GM19463 (cell line): ENCODE results near the gene CLCN3.
"Not testable (repeated sequence)": the region's sequence is repeated elsewhere in the genome, so short reads cannot be mapped to it uniquely, and the experiment has no call there.

Experiments
- ATAC-seq: cut with Tn5 transposase; IDR thresholded peaks from one replicate; pipeline ENCODE4 v1.9.1; 2021; ENCODE audit warnings: mild to moderate bottlenecking, moderate library complexity; ENCODE audit not compliant: unreplicated experiment

Gene CLCN3

DNA sequence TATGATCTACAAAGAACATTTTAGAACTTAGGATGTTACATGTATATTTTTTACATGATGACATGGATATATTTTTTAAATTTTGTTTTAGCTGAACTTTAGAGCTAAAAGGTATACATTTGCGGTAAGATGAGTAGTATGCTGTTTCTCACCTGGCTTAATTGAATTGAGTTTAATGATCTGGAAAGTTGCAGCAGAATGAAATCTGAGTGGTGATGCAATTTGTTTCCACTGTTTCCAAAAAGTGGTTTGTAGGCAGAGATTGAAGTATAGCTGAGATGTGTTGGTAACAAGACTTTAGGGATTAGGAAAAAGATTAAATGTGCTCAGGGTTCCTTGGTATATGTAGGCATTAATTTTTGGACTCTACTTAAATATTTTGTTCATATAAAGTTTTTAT, 69.3 kb downstream of the CLCN3 start:
- no peak for ATAC-seq

DNA sequence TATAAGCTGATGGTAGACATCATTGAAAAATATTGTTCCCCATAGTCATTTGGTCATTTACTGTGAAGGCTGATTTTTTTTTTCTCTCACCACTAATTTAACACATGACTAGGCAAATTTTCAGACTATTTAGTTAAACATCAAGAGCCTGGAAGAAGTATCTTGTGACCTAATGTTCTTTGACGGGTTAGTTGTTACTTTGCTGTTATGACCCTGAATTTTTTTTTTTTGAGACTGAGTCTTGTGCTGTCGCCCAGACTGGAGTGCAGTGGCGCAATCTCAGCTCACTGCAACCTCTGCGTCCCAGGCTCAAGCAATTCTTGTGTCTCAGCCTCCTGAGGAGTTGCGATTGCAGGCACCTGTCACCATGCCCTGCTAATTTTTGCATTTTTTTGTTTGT, 70.4 kb downstream of the CLCN3 start:
- ATAC-seq: no peak

DNA sequence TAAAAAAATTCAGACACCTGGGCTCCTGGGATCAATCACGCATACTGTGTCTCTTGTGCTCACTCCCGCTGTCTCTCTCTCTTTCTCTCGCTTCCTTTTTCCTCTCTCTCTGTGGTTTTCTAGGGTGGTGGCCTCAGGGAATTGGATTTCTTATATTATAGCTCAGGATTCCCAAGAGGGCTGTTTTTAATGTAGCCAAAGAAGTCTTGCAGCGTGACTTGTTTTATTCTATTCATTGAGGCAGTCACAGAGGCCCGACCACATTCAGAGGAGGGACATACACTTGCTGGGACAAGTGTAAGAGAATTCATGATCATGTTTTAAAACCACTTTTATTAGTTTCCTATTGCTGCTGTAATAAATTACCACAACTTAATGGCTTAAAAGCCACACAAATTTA, 78.0 kb downstream of the CLCN3 start:
- no peak for ATAC-seq

DNA sequence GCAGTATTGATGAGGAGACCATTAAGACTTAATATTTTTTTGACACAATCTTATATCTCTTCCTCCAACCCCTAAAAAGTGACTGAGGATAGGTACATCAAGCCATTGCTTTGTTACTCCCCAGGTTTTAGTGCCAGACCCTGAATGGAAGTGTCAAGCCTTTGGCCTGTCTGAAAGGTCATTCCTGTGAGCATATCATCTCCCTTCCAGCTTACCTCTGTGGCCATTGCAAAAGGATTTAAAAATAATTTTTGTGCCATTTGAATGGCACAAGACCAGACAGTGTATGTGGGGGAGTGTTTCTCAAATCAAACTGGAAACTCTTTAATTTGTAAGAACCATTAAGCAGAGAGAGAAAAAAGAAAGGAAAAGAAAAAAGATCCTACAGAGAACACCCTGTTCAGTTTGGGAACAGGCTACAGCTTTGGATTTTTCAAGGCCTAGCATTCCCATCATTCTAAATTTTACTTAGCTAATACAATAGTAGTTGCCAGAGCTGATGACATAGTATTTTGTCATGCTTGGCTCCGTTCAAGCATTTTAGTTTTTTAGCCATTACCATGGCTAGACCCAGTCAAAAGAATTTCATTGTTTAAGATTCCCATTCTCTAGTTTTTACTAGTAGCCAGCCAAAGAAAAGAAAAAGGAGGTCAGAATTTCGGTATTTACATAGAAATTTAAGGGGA, 87.7 kb downstream of the CLCN3 start:
- no peak for ATAC-seq

DNA sequence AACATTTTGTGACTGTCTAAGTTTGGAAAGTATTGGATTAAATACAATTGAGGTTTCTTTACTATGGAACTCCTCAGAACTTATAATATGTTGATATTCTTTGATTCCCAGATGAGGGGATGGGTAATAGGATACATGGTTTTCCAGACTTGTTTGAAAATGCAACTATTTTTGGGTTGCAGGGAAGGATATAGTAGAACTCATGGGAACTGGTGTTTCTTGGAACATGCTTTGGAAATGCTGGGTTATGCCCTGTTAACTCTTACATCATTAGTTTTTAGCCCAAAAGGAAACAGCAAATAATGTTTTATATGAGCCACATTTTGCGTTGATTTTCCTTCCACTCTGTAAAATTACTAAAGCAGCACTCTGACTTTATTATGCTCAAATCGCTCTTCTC, 95.4 kb downstream of the CLCN3 start:
- ATAC-seq: no peak

DNA sequence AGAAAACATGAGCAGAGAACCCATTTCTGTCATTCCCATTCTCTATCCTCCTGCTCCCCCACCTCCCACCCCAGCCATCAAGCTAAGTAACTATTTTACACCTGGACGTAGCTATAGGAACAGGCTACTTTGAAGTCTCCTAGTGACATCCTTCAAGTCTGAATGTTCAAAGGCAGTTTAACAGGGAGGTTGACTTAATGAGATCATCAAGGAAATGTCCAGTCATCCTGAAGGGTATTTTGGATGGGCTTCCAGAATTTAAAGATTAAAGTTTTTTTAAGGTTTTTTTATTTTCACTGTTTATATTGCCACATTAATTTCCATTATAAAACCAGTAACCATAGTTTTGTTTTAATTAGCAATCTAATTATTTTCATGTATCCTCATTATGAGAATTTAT, 96.3 kb downstream of the CLCN3 start:
- no peak for ATAC-seq

DNA sequence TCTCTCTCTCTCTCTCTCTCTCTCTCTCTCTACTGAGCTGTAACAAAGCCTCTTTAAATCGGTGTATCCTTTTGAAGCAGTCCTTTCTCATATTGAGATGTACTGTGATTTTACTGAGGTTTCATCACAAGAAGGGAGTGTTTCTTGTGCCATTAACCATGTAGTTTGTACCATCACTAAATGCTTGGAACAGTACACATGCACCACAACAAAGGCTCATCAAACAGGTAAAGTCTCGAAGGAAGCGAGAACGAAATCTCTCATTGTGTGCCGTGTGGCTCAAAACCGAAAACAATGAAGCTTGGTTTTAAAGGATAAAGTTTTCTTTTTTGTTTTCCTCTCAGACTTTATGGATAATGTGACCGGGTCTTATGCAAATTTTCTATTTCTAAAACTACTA, 100.2 kb downstream of the CLCN3 start:
- no peak for ATAC-seq

DNA sequence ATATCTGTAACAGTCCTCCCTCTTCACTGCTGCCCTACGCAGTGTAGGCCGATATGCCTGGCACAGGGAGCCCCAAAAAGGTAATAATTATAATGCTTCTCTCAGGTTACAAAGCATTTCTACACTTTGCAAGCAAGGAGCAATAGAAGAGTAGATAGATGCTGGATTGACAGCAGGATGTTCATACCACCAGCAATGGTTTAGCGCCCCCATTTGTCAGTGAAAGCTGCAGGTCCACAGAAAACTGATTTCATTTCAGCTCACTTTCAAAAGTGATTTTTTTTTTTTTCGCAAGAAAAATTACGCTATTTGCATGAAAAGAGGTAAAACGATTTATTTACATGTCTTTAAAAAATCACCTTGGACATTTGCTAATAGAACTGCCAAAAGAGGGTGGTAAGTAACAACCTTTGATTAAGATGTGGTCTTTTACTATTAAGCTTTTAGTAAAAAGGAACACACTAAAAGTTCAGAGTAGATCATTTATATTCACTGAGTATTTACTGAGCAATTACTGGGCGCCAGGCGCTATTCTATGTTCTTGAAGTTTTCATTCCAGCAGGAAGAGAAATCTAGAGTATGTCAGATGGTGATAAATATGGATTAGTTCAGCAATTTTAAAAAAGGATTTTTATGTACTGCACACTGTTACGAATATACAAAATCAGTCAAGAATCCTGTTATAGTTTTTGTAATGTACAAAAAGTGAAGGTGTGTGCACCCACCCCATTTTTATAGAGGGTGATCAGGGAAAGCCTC, 103.0 kb downstream of the CLCN3 start:
- ATAC-seq: no peak

DNA sequence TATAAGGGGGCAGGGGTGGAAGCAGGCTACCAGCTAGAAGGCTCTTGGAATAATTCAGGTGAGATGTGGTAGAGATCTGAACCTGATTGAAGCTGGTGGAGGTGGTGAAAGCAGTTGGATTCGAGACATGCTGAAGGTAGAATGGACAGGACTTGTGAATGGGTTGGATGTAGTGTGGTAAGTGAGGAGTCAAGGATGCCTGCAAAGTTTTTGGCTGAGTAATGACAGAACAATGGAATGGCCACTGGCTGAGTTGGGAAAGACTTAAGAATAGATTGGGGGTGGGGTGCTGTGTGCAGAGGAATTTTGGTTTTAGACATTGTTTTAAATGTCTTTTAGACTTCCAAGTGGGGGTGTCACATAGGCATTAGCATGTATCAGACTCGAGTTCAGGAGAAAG, 103.9 kb downstream of the CLCN3 start:
- ATAC-seq: no peak

DNA sequence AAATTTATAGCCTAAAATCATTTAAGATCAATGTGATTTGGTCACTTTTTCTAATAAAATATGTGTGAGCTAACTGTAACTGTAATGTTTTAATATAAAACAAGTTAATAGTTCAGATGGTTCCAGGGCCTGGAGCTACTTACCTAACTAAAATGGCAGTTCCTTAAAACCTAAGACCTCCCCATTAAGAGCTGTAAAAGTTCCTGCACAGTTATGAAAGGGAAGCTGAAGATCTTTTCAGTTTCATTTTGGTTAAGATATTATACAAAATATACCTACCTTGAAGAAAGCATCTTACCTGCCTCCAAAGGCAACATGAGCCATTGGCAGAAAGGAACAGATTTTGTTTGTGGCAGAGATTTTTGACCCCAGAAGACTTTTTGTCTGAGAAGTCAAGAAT, 107.2 kb downstream of the CLCN3 start:
- ATAC-seq: no peak

DNA sequence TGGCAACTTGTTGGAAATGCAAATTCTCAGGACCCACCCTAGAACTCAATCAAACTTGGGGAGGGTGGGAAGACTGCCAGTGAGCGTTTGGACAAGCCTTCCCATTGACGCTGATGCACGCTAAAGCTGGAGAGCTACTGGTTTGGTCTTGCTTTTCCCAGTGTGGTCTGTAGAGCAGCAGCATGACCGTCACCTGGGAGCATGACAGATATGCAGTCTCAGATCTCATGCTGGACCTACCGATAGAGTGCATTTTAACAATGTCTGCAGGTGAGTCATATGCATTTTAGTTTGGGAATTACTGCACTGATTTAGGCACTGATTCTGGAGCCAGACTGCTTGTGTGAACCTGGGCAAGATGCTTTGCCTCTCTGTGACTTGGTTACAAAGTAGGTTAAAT, 110.2 kb downstream of the CLCN3 start:
- ATAC-seq: no peak

DNA sequence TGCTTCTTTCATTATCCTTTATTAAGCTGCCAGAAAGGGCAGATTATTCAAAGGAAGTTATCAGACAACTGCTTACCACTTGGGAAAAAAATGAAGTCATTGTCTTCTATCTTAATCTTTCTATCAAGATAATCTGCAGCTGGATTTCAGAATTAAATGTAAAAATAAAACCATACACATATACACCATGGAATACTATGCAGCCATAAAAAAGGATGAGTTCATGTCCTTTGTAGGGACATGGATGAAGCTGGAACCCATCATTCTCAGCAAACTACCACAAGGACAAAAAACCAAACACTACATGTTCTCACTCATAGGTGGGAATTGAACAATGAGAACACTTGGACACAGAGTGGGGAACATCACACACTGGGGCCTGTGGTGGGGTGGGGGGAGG, 118.2 kb downstream of the CLCN3 start:
- ATAC-seq: not testable (repeated sequence)

DNA sequence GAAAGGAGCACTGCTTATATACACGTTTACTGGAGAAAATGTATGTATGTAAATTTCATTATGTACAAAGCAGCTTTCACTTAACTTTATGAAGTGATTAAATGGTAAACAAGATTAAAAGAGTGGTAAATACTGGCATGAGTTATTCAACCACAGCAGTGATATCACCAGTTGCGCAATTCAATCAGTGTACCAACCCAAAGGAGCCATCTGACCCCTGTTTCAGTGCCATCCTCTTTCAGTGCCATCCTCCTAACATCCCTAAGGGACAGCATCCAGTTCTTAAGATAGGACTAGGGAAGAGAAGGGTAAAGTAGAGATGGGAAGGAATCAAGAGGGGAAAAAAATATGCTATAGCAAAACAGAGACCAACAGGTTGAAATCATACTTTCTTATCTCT, 121.2 kb downstream of the CLCN3 start:
- ATAC-seq: no peak

DNA sequence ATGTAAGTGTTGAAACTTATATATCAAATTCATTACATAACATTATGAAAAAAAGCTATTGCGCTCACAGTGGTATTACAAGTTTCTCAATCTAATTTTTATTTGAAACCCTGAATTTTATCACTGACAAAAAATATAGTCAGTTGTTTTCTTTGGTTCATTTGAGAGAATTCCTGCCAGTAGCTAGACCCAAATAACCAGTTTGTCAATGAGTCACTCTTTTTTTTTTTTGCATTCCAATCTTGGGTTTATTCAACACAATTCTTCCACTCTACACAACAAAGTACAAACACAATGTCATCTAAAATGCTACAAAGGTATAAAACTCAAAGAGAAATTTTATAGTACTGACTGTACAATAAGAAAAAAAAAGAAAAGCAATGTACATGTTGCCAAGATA, 124.2 kb downstream of the CLCN3 start:
- no peak for ATAC-seq

DNA sequence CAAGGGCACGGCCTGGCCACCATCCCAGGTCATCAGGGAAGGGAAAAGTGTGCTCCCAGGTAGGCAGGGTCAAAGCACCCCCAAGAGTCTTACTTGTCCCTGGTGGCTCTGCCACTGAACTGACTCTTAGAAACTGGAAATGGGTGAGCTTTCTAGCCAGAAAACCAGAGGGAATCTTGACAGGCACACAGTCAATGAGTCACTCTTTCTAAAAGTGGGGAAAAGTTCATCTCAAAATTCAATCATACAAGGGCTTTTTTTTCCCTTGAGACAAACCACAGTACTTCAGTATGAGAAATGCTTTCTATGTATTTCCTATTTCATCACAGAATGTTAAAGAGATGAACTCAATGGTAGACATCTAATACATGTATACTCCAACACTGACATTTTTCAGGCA, 124.9 kb downstream of the CLCN3 start:
- no peak for ATAC-seq

DNA sequence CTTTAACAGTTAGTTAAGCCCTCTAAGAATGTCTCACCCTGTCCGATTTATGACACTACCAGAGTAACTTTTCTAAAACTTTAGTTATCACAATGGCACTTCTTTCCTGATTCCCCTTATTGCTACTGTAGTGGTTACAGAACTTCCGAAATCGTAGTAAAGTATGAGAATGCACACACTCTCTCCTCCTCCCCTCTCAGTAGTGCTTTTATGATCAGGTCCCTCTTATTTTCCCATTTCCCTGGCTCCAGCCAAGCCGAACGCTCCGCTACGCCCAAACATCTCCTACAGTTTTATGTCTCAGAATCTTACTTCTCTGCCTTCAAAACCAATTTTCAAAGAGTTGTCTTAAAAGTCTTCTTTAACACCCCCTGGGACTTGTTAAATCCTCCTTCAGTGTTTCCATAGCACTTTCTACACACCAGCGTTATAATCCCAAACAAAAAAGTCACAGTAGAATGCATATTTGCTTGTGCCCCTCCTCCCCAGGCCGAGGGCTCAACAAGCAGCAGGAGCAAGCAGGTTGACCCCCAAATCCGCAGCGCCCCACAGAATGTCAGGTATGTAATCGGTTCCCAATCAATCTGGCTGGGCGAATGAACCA, 136.7 kb downstream of the CLCN3 start:
- peak; percentile 8 for ATAC-seq

DNA sequence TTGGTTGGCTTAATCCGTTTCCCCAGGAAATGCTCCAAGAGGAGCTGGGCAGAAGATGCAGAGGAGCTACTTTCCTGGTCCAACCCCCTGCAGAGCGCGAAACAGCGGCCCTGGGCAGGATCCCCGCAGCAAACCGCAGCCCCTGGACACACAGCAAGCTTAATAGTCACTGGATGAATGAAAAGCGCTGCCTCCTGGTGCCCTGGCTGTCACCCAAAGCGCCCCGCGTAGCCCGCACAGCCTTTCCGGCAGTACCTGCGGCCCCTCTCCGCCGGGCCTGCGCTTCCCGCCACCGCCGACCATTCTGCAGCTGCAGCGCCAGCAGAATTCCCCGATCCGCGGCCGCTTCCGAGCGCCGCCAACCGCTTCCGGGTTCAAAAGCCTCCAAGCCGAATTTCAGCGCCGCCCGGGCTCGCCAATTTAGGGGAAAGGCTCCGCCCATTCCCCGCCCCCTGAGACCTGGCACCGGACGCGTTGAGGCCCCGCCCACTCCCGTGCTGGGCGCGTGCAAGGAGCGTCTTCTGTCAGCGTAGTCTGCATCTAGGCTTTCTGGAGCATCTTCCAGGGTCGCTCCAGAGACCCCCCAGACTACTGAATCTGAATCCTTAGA, 137.3 kb downstream of the CLCN3 start, which contains the start of gene HPF1:
Gene HPF1 (minus strand): TSS at position 370 of the 610 bp plus-strand sequence. CDS start 67 bp downstream, at position 303.
- peak; percentile 94 for ATAC-seq

DNA sequence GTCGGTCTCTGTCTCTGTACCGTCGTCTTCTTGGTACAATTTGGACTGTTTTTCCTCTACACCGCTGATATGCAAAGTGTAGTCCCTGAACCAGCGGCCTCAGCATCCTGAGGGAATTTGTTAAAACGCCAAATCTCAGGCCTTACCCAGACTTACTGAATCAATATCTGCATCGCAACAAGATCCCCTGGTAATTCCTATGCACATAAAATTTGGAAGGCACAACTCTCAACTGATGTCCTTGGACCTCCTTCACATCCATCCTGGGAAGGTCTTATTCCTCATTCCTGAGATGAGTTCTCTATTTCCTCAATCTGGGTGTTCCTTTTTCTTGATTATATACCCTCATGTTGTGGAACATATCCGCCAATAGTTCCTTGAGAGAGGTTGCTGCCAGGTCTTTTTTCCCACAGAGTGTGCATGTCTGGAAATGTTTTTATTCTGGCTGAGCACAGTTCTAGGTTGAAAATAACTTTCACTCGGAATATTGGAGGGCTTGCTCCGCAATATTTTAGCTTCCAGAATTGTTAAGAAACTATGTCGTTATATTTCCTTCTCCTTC, 138.1 kb downstream of the CLCN3 start:
- ATAC-seq: no peak

DNA sequence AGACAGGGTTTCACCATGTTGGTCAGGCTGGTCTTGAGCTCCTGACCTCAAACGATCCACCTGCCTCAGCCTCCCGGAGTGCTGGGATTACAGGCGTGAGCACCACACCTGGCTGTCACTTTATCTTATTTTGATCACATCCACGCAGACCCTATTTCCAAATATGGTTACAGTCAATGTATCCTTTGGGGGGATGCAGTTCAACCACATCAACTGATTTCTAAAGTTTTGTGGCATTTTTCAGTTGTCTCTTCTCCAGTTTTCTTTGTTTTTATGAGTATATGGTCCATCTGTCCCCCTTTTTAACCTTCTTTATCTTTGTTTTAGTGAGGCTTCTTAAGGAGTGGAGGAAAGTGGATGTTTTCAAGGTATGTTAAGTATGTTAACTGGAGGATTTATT, 141.5 kb downstream of the CLCN3 start:
- ATAC-seq: no peak

DNA sequence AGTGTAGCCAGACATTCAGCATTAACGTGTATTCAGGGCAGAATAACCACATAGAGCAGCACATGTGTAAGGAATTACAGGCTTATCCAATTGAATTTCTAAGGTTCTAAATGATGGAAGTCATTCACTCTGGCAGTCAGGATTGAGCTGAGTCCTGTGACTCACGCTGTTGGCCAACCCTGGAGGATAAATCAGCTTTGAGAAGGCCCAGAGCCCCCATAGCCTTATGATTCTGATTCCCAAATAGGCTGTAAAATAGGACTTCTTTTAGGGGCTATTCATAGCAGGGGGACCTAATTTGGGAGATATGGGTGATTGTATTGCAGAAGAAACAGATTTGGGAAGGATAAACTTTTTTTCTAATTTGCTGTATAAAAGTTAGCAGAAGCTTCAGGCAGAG, 145.5 kb downstream of the CLCN3 start:
- ATAC-seq: no peak

DNA sequence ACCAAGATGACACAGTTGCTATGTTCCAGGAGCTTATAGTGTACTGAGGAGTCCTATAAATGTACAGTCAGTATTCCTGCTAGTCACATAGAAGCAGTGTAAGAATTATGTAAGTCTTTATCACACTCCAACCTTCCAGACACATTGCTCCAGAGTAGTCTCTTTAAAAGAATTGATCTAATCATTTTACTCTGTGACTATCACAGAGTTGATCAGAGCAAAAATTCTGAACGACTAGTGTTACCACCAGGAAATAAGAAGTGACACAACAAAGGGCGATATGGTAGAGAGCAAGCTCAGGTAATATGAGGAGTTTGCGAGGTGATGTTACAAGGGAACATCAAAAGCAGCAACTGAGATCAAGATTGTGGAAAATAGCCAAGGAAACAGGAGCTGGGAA, 146.4 kb downstream of the CLCN3 start:
- no peak for ATAC-seq
